Smooth muscle cell (in vitro differentiated cells): ENCODE measurements around the gene JAM3. TPM values are rescaled to one million over a fixed set of nuclear protein-coding genes. Genes with fewer than 3 reads are reported as not detected.

Source experiments
- DNase-seq: peaks from one replicate; lab custom pipeline; 2025; ENCODE audit not compliant: unreplicated experiment; lab: John Stamatoyannopoulos, UW
- H2AFZ ChIP-seq: fragments of 200-600 bp; sonication (generic); 2 replicates; pipeline ENCODE4 v1.6.0; 2016; ENCODE audit warnings: antibody characterized with exemption, low read depth, mild to moderate bottlenecking
- H3F3A ChIP-seq: fragments of 200-600 bp; sonication (generic); 2 replicates; pipeline ENCODE4 v1.6.0; 2017; ENCODE audit warnings: antibody characterized with exemption, low read depth
- H3K27ac ChIP-seq: fragments of 200-600 bp; sonication (generic); 2 replicates; pipeline ENCODE4 v1.5.1; 2016; ENCODE audit warnings: low read depth, mild to moderate bottlenecking
- H3K27me3 ChIP-seq: fragments of 200-600 bp; sonication (generic); 2 replicates; pipeline ENCODE4 v1.6.1; 2016; ENCODE audit warnings: low read depth, mild to moderate bottlenecking
- H3K36me3 ChIP-seq: fragments of 200-600 bp; sonication (generic); 2 replicates; pipeline ENCODE4 v1.5.1; 2016; ENCODE audit warnings: low read depth
- H3K4me1 ChIP-seq: fragments of 200-600 bp; sonication (generic); 2 replicates; pipeline ENCODE4 v1.5.1; 2016; ENCODE audit warnings: low read depth
- H3K4me2 ChIP-seq: fragments of 200-600 bp; sonication (generic); 2 replicates; pipeline ENCODE4 v1.6.0; 2016; ENCODE audit warnings: mild to moderate bottlenecking
- H3K4me3 ChIP-seq: fragments of 200-600 bp; sonication (generic); 2 replicates; pipeline ENCODE4 v1.5.1; 2016; ENCODE audit warnings: mild to moderate bottlenecking
- H3K79me2 ChIP-seq: fragments of 200-600 bp; sonication (generic); 2 replicates; pipeline ENCODE4 v1.6.0; 2016; ENCODE audit warnings: low read depth, mild to moderate bottlenecking
- H3K9ac ChIP-seq: fragments of 200-600 bp; sonication (generic); 2 replicates; pipeline ENCODE4 v1.6.0; 2016; ENCODE audit warnings: low read depth
- H3K9me3 ChIP-seq: fragments of 200-600 bp; sonication (generic); replicated peaks from 2 replicates; pipeline ENCODE4 v1.5.1; 2016; ENCODE audit warnings: low read depth
- H4K20me1 ChIP-seq: fragments of 200-600 bp; sonication (generic); 2 replicates; pipeline ENCODE4 v1.6.0; 2016; ENCODE audit warnings: low read depth
- CTCF ChIP-seq: fragments of 200-600 bp; sonication (generic); IDR thresholded peaks from 2 replicates; pipeline ENCODE4 v1.5.1; 2017; ENCODE audit warnings: borderline replicate concordance, mild to moderate bottlenecking, antibody characterized with exemption; ENCODE audit not compliant: insufficient read depth, poor library complexity, severe bottlenecking
- WGBS: methylation state at CpG from one replicate; pipeline ENCODE4 v1.1.7; 2016; ENCODE audit warnings: low lambda C conversion rate; 5-methylcytosine and 5-hydroxymethylcytosine counted together
- polyA plus RNA-seq: library from polyadenylated mRNA; unstranded; fragments of >200 nt; fragmentation: Nextera tagmentation; extraction: Ambion mirVana; gene quantifications from 2 replicates; pipeline ENCODE4 v1.2.1, GENCODE V29; 2016
- total RNA-seq: library from RNA; depleted of rRNA; stranded (reverse); fragments of >200 nt; gene quantifications from 2 replicates; pipeline ENCODE4 v1.2.3, GENCODE V29; 2014

JAM3 gene
- total and polyA plus RNA-seq, 2 experiments from 2014 or later = 75.5 to 82.9 TPM

DNA sequence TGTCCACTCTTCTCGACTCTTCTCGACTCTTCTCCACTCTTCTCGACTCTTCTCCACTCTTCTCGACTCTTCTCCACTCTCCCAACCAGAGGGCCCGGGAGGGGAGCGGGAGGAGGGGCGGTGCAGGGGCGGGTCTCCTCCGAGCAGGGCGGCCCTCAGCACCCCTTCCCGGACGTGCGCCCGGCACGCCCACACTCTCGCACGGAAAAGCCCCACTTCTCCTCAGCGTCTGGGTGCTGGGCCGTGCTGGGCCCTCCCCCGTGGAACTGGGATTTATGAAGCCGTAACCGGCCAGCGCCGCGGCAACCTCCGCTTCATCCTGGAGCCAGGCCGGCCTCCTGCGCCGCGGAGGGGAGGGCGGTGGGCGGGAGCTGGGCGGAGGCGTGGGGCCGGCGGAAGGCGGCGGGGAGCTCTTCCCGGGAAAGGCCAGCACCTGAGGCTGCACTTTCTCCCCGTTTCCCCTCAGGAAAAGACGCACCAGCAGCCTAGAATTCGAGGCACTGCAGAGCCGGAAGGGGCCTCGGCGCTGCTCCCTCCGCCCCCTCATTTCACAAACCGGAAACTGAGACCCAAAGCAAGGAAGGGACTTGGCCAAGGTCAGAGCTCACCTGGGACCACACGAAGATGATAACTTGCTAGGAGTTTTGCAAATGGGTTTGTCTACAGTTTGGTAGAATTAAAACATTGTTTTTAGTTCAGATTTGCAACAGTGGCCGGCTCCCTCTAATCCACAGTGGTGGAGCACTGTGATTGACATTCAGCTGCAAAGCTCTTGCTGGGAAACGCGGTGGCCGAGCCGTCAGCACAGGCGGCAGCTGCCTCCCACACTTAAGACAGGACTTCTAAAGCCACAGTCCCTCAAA is 31.6 kb upstream of the JAM3 start:
- Histone ChIP-seq H3K4me2 (peak overlapping the region; percentile 91), H3K27me3 (no peaks in the 10 kb centered on the region), H3K9me3 (no peaks in the 10 kb centered on the region), H3K9ac (peak overlapping the region; percentile 73), H3K27ac (peak overlapping the region; percentile 100), H3K79me2 (no peaks in the 10 kb centered on the region), H4K20me1 (no peaks in the 10 kb centered on the region), H3K4me1 (peaks cover 51% of the 10 kb centered on the region), H3K4me3 (peak overlapping the region; percentile 64), H3K36me3 (no peaks in the 10 kb centered on the region), H3F3A (peaks cover 31% of the 10 kb centered on the region), H2AFZ (peak overlapping the region; percentile 1)
- no peak for TF ChIP-seq CTCF
- WGBS = under 1% methylated on average over 39 of the region's 54 CpGs
- DNase-seq = peak; percentile 77

GRCh38 chr11:134038897-134039470 is 29.9 kb upstream of the JAM3 start:
- Histone ChIP-seq H2AFZ (no peak overlapping the region), H3K4me2 (peak overlapping the region; percentile 91), H3K9me3 (no peaks in the 10 kb centered on the region), H3K27ac (peak overlapping the region; percentile 100), H4K20me1 (no peaks in the 10 kb centered on the region), H3K4me1 (peaks cover 44% of the 10 kb centered on the region), H3K9ac (peak overlapping the region; percentile 98), H3F3A (peaks cover 31% of the 10 kb centered on the region), H3K27me3 (no peaks in the 10 kb centered on the region), H3K36me3 (no peaks in the 10 kb centered on the region), H3K79me2 (no peaks in the 10 kb centered on the region), H3K4me3 (no peak overlapping the region)
- TF ChIP-seq CTCF = no peak
- peak; percentile 60 for DNase-seq
- 5% methylated on average over 10 of the region's 10 CpGs for WGBS

GRCh38 chr11:134039726-134040385 is 29.0 kb upstream of the JAM3 start:
- Histone ChIP-seq H3K79me2 (no peaks in the 10 kb centered on the region), H3K27me3 (no peaks in the 10 kb centered on the region), H4K20me1 (no peaks in the 10 kb centered on the region), H3K27ac (peak overlapping the region; percentile 100), H2AFZ (no peak overlapping the region), H3K9me3 (no peaks in the 10 kb centered on the region), H3K4me1 (peaks cover 38% of the 10 kb centered on the region), H3K36me3 (no peaks in the 10 kb centered on the region), H3K9ac (peak overlapping the region; percentile 98), H3F3A (peaks cover 31% of the 10 kb centered on the region), H3K4me3 (no peak overlapping the region), H3K4me2 (peak overlapping the region; percentile 68)
- TF ChIP-seq CTCF = no peak
- 77% methylated on average over 18 of the region's 18 CpGs for WGBS
- DNase-seq = no peak
